Fibroblast of lung (primary cell): Measurements from ENCODE around the gene NF2. TPM values are rescaled to one million over a fixed set of nuclear protein-coding genes. Genes with fewer than 3 reads are reported as not detected.

Experiments used
- DNase-seq, 2 donors: peaks; one replicate each; pipeline versions ENCODE4 v3.0.0 to v3.0.0-alpha.2; 2010; ENCODE audit warnings: low read depth in 2 of 2
- H2AFZ ChIP-seq: 2 replicates; pipeline ENCODE4 v1.5.1; 2012; ENCODE audit warnings: low read length, control low read depth, inconsistent platforms
- H3K27ac ChIP-seq: 2 replicates; pipeline ENCODE4 v1.5.1; 2011; ENCODE audit warnings: low read length, control low read depth; ENCODE audit not compliant: insufficient read depth
- H3K27me3 ChIP-seq: 2 replicates; pipeline ENCODE4 v1.5.1; 2011; ENCODE audit warnings: mild to moderate bottlenecking, low read length; ENCODE audit not compliant: control insufficient read depth, insufficient read depth
- H3K36me3 ChIP-seq: 2 replicates; pipeline ENCODE4 v1.5.1; 2011; ENCODE audit warnings: low read length; ENCODE audit not compliant: control insufficient read depth, insufficient read depth
- H3K4me1 ChIP-seq: 2 replicates; pipeline ENCODE4 v1.5.1; 2011; ENCODE audit warnings: low read length; ENCODE audit not compliant: control insufficient read depth, insufficient read depth; ENCODE audit errors: extremely low read depth
- H3K4me2 ChIP-seq: 2 replicates; pipeline ENCODE4 v1.5.1; 2011; ENCODE audit warnings: low read length, control low read depth; ENCODE audit not compliant: insufficient read depth; ENCODE audit errors: extremely low read depth
- H3K4me3 ChIP-seq, 4 experiments: fragments of 200-600 bp in 1 of 4; sonication (generic) in 1 of 4; replicated peaks in 1 of 4; 2 replicates each; pipeline ENCODE4 v1.5.1; 2011 to 2016; ENCODE audit warnings: low read length in 4 of 4, low read depth in 3 of 4, mild to moderate bottlenecking in 3 of 4, control low read depth in 2 of 4, inconsistent platforms in 1 of 4, mixed read lengths in 1 of 4; ENCODE audit not compliant: insufficient read depth in 1 of 4; ENCODE audit errors: control extremely low read depth in 1 of 4
- H3K79me2 ChIP-seq: 2 replicates; pipeline ENCODE4 v1.5.1; 2012; ENCODE audit warnings: mild to moderate bottlenecking, low read length, inconsistent platforms; ENCODE audit not compliant: control insufficient read depth, insufficient read depth
- H3K9ac ChIP-seq: 2 replicates; pipeline ENCODE4 v1.5.1; 2011; ENCODE audit warnings: mild to moderate bottlenecking, low read length, control low read depth; ENCODE audit not compliant: insufficient read depth
- H3K9me3 ChIP-seq: 2 replicates; pipeline ENCODE4 v1.5.1; 2012; ENCODE audit warnings: low read depth, low read length; ENCODE audit not compliant: control insufficient read depth, insufficient read depth
- H4K20me1 ChIP-seq: 2 replicates; pipeline ENCODE4 v1.5.1; 2011; ENCODE audit warnings: low read length; ENCODE audit not compliant: control insufficient read depth, insufficient read depth; ENCODE audit errors: extremely low read depth
- EZH2 ChIP-seq: IDR thresholded peaks from 2 replicates; pipeline ENCODE4 v1.5.1; 2012; ENCODE audit warnings: low read length, control low read depth, mild to moderate bottlenecking; ENCODE audit errors: missing control alignments
- polyA plus RNA-seq, 2 donors: library from polyadenylated mRNA; depleted of rRNA in 1 of 2; stranded (reverse) in 1 of 2; unstranded in 1 of 2; fragments of >200 nt; gene quantifications; 2 replicates each; pipeline ENCODE4 v1.2.1, GENCODE V29; 2011 to 2012; ENCODE audit warnings: missing spikeins in 1 of 2
- total RNA-seq: library from RNA; depleted of rRNA; stranded (reverse); fragments of >200 nt; gene quantifications from 2 replicates; pipeline ENCODE4 v1.2.1, GENCODE V29; 2014
- TF ChIP-seq, protein P1 (sequence below), 2 donors: IDR thresholded peaks in 1 of 2; conservative IDR thresholded peaks in 1 of 2; 1 replicate in 1 of 2; 2 replicates in 1 of 2; pipeline ENCODE4 v1.5.1; 2011 to 2012; ENCODE audit warnings: low read length in 2 of 2, control low read depth in 1 of 2, inconsistent platforms in 1 of 2, low read depth in 1 of 2, mild to moderate bottlenecking in 1 of 2

Gene NF2
- total and polyA plus RNA-seq, 2 donors (not counting 1 experiment from before 2014, with no cell fraction given), result 55.5 to 80.9 TPM

DNA sequence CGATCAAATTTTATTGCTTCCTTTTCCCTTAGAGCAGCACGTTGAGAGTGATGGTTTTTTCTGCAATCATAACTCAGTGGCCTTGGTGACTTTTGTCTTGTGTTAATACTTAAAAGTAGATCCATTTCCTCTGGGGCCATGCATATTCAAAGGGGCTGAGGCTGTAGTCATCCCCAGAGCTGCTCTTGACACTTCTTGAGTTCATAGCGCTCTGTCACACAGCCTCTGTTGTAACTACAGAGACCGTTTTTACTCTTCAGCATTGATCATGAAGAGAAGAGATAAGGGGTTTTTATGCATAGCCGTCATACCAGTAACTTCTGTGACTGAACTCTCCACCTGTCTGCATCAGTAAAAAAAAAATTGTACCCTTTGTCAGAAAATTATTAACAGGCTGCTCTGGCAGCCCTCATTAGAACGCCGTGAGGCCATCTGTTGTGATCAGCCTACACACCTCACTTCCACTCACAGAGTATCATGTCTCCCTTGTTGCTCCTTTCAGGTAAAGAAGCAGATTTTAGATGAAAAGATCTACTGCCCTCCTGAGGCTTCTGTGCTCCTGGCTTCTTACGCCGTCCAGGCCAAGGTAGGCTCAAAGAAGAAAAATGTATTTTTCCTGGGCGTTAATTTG is 38.4 kb downstream of the NF2 start:
- Histone ChIP-seq H4K20me1 (no peaks in the 10 kb centered on the region), H3K4me1 (no peaks in the 10 kb centered on the region), H3K27me3 (no peaks in the 10 kb centered on the region), H3K4me3 (no peak overlapping the region), H3K9me3 (no peaks in the 10 kb centered on the region), H3K9ac (no peak overlapping the region), H3K27ac (no peak overlapping the region), H2AFZ (no peak overlapping the region), H3K79me2 (peaks cover 8% of the 10 kb centered on the region), H3K36me3 (peaks cover 4% of the 10 kb centered on the region), H3K4me2 (no peak overlapping the region)
- no peak for DNase-seq
- TF ChIP-seq, protein P1, sequence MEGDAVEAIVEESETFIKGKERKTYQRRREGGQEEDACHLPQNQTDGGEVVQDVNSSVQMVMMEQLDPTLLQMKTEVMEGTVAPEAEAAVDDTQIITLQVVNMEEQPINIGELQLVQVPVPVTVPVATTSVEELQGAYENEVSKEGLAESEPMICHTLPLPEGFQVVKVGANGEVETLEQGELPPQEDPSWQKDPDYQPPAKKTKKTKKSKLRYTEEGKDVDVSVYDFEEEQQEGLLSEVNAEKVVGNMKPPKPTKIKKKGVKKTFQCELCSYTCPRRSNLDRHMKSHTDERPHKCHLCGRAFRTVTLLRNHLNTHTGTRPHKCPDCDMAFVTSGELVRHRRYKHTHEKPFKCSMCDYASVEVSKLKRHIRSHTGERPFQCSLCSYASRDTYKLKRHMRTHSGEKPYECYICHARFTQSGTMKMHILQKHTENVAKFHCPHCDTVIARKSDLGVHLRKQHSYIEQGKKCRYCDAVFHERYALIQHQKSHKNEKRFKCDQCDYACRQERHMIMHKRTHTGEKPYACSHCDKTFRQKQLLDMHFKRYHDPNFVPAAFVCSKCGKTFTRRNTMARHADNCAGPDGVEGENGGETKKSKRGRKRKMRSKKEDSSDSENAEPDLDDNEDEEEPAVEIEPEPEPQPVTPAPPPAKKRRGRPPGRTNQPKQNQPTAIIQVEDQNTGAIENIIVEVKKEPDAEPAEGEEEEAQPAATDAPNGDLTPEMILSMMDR (conservative IDR thresholded peaks at IDR 0.05 in 1 of 2, IDR thresholded peaks at IDR 0.05 in 1 of 2; ENCODE audit: low read depth in 1 of 2, low read length in 2 of 2), result no peak
- TF ChIP-seq EZH2, result no peak

DNA sequence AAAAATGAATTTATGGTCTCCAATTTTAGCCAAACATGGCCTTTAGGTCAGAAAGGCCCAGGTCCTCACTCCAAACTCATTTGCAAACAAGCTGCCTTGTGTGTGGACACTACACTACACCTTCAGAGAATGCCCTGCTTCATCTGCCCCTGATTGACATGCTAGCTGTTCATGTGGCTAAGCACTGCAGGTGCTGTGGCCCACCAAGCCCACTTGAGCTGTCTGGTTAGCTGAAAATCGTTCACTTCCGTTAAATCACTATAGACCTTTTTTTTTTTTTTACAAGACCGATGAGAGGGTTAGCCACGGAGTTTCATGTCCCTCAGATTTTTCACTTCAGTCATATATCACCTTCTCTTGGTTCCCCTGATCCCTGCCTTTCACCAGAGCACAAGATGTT is 39.3 kb downstream of the NF2 start:
- Histone ChIP-seq H3K4me1 (no peaks in the 10 kb centered on the region), H4K20me1 (no peaks in the 10 kb centered on the region), H3K4me3 (no peak overlapping the region), H3K9ac (no peak overlapping the region), H3K27me3 (no peaks in the 10 kb centered on the region), H3K9me3 (no peaks in the 10 kb centered on the region), H3K36me3 (peaks cover 4% of the 10 kb centered on the region), H2AFZ (no peak overlapping the region), H3K4me2 (no peak overlapping the region), H3K79me2 (peaks cover 4% of the 10 kb centered on the region), H3K27ac (no peak overlapping the region)
- DNase-seq, result no peak
- no peak for TF ChIP-seq EZH2
- TF ChIP-seq, protein P1 (conservative IDR thresholded peaks at IDR 0.05 in 1 of 2, IDR thresholded peaks at IDR 0.05 in 1 of 2; ENCODE audit: low read depth in 1 of 2, low read length in 2 of 2), result no peak

DNA sequence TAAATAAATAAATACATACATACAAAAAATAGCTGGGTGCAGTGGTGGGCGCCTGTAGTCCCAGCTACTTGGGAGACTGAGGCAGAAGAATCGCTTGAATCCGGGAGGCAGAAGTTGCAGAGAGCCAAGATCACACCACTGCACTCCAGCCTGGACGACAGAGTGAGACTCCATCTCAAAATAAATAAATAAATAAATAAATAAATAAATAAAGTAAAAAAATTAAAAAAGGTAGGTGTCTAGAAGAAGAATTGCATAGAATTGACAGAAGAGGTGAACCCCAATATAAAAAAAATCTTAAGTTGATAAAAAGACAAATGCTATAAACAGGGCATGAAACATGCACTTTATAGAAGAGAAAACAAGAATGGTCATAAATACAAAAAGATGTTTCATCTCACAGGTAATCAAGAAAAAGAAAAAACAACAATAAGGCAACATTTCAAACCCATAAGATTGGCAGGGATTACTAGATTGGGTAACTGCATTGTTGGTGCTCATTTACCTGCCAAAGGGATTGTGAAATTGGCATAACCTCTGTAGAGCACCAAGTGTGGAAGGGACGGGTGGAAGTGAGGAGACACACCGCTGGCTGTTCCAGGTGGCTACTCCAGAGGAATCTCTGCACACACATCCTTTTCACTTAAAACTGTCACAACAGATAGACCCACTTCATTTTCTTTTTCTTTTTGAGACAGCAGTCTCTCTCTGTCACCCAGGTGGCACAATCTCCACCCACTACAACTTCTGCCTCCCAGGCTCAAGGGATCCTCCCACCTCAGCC is 44.7 kb downstream of the NF2 start:
- no peak overlapping the region for H2AFZ ChIP-seq
- no peak overlapping the region for H3K4me2 ChIP-seq
- no peak for DNase-seq
- no peaks in the 10 kb centered on the region for H3K79me2 ChIP-seq
- no peaks in the 10 kb centered on the region for H3K4me1 ChIP-seq
- peaks cover 3% of the 10 kb centered on the region for H3K36me3 ChIP-seq
- TF ChIP-seq, protein P1 (conservative IDR thresholded peaks at IDR 0.05 in 1 of 2, IDR thresholded peaks at IDR 0.05 in 1 of 2; ENCODE audit: low read depth in 1 of 2, low read length in 2 of 2), result no peak
- no peak for TF ChIP-seq EZH2
- no peaks in the 10 kb centered on the region for H3K27me3 ChIP-seq
- no peak overlapping the region for H3K9ac ChIP-seq
- no peaks in the 10 kb centered on the region for H3K9me3 ChIP-seq
- no peaks in the 10 kb centered on the region for H4K20me1 ChIP-seq
- no peak overlapping the region for H3K27ac ChIP-seq
- H3K4me3 ChIP-seq, result no peak overlapping the region
